GM04504 (cell line): ENCODE measurements around the gene TMEM45B.
"Not testable (repeated sequence)": the region's sequence is repeated elsewhere in the genome, so short reads cannot be mapped to it uniquely, and the experiment has no call there.

ENCODE experiments used
- DNase-seq: peaks from one replicate; pipeline ENCODE4 v3.0.0-alpha.2; 2012; ENCODE audit warnings: low read depth

Gene TMEM45B

DNA sequence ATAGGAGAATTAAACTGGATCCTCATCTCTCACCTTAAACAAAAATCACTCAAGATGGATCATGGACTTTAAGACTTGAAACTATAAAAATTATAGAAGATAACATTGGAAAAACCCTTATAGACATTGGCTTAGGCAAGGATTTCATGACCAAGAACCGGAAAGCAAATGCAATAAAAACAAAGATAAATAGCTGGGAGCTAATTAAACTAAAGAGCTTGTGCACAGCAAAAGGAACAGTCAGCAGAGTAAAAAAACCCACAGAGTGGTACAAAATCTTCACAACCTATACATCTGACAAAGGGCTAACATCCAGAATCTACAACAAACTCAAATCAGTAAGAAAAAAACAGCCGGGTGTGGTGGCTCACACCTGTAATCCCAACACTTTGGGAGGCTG, 7.4 kb upstream of the TMEM45B start:
- DNase-seq, result not testable (repeated sequence)

DNA sequence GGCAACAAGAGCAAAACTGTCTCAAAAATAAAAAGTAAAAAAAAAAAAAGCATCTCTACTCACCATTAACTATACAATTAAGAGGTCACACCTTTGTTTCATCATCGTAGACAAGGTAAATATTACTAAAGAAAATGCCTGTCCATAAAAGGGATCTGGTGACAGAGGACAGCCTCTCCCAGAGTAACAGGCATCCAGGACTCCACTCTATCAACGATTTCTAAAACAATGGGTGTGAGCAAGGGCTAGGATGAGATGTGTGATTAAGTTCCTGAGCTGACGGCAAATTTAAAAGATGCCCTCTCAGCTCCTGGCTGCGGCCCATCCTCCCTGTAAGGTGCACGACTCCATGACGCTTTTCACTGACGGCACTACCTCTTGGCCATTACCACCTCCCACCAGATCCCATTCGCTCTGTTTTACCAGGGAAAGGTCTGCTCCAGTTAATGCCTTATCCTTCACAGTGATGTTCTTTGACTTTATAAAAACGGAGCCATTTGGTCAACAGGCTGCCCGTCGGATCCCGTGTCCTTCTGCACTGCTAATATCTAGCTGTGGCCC, 2.3 kb upstream of the TMEM45B start:
- DNase-seq, result no peak

DNA sequence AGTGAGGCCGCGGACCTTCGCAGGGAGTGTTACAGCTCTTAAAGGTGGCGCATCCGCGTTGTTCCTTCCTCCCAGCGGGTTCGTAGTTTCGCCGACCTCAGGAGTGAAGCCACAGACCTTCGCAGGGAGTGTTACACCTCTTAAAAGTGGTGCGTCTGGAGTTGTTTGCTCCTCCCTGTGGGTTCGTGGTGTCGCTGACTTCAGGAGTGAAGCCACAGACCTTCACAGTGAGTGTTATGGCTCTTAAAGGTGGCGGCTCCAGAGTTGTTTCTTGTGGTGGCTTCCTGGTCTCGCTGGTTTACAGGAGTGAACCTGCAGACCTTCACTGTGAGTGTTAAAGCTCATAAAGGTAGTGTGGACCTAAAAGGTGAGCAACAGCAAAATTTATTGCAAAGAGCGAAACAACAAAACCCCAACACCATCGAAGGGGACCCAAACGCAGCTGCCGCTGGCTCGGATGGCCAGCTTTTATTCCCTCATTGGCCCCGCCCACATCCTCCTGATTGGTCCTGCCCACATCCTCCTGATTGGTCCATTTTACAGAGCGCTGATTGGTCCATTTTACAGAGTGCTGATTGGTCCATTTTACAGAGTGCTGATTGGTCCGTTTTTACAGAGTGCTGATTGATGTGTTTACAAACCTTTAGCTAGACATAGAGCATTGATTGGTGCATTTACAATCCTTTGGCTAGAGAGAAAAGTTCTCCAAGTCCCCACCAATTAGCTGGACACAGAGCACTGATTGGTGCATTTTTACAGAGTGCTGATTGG, 1.2 kb upstream of the TMEM45B start:
- DNase-seq, result no peak

DNA sequence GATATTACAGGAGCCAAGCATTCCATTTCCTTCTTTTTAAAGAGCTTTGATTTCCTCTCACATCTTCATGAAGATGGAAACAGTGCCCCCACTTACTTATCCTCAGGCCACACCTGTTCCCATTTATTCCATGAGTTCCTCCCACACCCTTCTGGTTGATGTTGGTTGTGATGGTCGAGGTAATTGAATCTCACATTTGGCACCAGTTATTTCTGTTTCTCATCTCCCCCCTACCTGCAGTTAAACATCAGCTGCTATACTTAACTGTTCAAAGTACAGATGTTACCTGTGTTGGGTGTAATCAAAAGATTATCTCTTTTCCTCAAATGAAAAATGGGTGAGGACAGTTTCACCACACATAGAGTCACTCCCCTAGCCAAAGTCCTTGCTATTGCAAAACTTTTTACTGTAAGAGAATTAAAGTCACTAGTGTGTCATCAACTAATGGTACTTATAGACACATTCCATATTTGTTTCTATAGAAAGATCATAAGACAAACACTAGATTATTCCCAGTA, 1.9 kb downstream of the TMEM45B start:
- DNase-seq, result no peak

DNA sequence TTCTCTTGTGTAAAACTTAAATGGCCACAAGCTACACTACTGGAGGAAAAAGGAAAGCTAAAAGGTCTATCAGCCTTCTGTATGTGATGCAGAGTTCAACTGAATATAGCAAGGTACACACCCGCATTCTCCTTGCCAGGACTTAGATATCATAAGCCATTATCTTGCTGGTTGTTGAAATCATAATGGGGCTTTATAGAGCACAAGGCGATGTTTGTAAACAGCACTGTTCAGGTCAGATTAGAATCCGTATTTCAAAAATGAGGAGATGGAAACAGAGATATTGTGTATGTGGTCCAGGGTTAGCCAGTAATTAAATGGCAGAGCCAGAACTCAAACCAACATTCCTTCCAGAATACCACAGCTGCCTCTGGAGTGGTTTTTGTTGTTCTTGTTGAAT, 2.6 kb downstream of the TMEM45B start:
- not testable (repeated sequence) for DNase-seq

DNA sequence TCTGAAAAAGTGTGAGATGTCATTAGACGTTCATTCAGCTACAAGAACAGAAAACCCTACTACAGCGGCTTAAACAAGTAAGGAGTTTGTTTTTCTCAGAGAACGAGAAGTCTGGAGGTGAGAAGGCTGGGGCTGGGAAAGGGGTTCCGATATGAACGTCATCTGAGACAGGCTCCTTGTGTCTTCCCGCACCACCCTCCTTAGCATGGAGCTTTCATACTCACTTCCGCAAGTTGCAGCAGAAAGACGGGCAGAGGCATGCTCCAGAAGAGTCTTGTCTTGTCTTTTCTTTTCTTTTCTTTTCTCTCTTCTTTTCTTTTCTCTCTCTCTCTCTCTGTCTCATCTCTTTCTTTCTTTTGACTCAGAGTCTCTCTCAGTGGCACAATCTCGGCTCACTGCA, 3.6 kb downstream of the TMEM45B start:
- DNase-seq, result no peak

DNA sequence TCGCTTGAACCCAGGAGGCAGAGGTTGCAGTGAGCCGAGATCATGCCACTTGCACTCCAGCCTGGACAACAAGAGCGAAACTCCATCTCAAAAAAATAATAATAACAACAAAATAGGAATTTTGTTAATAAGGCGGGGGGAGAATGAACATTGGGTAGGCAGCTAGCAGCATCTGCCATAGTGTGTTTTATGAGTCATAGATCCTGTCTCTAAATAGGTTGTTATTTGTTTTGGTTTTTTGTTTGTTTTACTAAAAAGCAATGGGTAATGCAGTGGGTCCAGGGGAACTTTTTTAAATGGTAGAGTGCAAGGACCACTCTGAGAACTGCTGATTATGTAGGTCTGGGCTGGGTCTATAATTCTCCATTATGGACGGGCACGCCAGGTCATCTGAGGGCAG, 4.6 kb downstream of the TMEM45B start:
- DNase-seq, result not testable (repeated sequence)

DNA sequence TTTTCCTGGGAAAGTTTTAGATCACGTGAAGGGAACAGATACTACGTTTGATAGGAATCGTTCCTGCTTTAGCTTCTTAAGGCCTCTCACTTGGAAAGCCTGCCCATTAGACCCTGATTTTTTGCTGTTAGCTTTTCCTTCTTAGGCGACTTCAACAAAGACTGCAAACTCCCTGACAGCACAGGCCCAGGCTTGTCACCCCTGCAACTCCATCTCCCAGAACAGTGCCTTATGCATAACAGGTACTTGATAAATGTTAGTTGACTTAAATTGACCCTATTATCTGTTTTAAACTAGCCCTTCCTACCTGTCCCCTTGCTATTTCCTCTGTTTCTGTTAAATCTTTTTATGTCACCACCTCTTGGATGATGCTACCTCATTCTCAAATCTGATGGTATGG, 7.6 kb downstream of the TMEM45B start:
- DNase-seq, result not testable (repeated sequence)

DNA sequence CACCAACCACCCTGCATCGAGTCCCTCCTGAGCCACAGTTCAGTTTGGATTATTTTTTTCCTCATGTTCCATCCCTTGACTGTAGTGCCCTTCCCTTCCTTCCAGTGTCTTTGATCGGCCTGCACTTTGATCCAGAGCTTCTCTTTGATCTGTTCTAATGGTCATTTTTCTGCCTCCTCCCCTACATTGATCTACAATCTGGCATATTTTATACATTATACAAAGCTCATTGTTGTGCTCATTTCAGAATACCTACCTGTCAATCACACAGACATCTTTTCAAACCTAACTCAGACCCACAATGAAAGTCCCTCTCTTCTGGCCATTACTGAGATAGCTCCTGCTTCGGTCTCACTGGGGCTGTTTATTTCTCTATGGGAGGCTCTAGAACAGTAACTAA, 8.2 kb downstream of the TMEM45B start:
- DNase-seq, result not testable (repeated sequence)

DNA sequence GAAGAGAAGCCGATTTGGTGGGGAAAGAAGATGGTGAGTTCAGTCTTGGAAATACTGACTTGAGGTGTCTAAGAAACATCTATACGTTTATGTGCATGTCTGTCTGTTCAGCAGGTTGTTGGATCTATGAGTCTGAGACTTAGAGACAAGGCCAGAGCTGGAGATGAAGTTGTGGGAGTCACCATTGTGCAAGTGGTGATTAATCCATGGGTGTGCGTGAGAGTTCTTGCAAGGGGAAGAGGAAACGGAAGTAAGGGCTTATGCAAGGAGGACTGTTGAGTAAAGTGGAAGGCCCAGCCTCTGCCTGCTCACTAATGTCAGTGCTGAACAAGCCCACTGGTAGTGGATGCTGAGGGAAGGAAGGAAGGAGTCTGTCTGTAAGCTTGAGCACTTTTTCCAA, 9.7 kb downstream of the TMEM45B start:
- DNase-seq, result no peak

DNA sequence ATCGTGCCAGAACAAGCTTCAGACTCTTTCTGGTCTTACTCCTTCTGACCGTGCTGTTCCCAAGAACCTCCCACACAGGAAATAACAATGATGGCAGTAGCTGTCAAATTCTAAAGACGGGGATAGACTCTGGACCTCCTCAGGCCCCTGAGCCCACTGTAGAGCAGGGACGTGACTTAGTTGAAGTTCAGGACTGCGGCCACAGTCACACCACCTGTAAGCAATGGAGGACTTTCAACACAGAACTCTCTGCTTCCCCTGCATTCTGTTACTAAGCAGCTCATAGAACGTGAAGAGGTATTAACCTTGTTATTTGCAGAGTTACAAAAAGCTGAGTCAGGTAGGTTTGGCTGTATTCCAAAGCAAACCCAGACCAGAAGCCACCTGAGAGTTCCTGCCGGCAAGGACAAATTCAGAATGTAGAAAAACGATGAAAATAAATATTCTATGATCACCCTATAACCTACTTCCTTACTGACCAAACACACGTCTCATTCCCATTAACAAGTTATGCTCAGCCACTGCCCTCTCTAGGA, 12.7 kb downstream of the TMEM45B start:
- no peak for DNase-seq

DNA sequence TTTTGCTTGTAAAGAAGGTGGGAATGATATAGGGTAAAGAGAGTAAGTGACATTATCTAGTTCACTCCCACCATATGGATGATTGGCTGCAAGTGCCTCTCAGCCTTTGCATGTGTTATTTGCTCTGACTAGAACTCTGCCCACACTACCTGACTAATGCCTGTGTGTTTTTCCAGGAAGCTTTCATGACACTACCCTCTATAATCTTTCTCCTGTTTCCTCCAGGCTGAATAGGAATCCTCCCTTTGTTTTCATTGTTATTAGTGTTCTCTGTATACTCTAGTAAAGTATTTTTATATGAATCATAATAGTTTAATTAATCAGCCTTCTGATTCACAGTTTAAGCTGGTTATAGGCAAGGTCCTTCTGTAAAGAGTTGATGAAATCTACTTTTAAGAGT, 13.8 kb downstream of the TMEM45B start:
- not testable (repeated sequence) for DNase-seq

DNA sequence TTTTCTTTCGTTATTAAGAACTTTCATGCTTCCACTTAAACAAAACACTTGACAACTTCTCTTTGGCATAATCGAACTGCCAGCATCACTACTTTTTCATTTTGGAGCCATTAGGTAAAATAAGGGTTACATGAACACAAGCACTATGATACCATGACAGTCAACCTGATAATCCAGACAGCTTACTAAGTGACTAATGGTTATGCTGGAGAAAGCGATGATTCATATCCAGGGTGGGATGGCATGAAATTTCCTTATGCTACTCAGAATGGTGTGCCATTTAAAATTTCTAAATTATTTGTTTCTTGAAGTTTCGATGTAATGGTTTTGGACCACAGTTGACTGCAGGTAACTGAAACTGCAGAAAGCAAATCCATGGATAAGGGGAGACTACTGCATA, 15.6 kb downstream of the TMEM45B start:
- not testable (repeated sequence) for DNase-seq

DNA sequence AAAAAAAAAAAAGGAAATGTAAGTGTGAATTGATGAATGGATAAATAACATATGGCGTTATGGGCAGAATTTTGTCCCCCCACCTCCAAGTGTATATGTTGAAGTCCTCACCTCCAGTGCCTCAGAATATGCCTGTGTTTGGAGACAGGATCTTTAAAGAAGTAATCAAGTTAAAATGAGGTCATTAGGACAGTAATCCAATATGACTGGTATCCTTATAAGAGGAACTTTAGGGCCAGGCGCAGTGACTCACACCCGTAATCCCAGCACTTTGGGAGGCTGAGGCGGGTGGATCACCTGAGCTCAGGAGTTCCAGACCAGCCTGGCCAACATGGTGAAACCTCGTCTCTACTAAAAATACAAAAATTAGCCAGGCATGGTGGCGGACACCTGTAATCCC, 17.6 kb downstream of the TMEM45B start:
- DNase-seq, result not testable (repeated sequence)

DNA sequence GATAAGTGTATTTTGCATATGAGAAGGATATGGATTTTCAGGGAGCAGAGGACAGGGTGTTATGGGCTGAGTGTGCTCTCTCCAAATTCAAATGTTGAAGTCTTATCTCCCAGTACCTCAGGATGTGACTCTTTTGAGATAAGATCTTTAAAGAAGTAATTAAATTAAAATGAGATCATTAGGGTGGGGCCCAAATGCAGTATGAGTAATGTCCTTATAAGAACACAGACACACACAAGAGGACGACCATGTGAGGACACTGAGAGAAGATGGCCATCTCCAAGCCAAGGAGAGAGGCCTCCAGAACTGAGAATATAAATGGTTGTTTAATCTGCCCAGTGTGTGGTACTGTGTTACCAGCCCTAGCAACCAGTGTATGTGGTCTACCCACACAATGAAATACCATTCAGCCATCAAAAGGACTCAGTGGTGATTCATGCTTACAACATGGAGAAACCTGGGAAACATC, 20.8 kb downstream of the TMEM45B start:
- not testable (repeated sequence) for DNase-seq

DNA sequence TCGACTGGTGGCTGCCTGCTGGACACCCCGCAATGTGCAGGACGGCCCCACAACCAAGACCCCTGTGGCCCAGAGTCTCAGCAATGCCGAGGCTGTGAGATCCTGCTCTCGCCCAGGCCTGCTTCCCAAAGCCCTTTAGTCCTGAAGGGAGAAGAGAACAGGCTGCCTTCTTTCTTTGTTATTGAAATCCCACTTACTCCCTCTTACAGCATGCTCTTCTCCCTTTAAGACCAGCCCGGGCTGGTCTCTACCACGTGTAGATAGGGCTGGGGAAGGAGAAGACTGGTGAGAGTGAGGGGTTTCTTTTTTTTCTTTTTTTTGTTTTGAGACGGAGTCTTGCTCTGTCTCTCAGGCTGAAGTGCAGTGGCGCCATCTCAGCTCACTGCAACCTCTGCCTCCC, 21.3 kb downstream of the TMEM45B start:
- DNase-seq, result no peak

DNA sequence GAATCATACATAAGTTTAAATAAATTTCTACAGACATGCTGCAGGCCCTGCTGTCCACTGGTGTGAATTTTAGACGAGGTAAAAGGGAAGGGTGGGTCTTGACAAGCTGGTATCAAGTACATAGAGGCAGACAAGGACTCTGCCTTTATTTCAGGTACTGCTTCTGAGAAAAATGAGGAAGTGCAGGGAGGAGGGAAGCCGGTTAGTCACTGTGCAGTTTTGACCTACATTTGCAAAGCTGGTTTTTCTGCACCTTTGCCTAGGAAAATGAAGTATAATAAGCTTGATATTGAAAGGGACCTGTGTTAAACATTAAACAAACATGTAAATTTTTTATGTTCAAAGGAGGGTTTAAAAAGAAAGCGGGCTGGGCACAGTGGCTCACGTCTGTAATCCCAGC, 24.6 kb downstream of the TMEM45B start:
- DNase-seq, result no peak

DNA sequence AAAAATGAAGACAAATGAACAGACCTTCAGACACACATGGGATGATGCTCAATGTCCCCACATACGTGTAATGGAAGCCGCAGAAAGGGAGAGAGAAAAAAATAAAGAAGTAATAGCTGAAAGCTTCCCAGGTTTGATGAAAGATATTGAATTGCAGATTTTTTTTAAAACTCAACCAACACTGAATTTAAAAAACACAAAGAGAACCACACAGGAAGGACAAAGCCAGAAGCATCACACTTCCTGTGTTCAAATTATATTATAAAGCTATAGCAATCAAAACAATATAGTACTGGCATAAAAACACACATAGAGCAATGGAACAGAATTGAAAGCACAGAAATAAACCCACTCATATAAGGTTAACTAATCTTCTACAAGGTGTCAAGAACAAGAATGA, 26.5 kb downstream of the TMEM45B start:
- no peak for DNase-seq

DNA sequence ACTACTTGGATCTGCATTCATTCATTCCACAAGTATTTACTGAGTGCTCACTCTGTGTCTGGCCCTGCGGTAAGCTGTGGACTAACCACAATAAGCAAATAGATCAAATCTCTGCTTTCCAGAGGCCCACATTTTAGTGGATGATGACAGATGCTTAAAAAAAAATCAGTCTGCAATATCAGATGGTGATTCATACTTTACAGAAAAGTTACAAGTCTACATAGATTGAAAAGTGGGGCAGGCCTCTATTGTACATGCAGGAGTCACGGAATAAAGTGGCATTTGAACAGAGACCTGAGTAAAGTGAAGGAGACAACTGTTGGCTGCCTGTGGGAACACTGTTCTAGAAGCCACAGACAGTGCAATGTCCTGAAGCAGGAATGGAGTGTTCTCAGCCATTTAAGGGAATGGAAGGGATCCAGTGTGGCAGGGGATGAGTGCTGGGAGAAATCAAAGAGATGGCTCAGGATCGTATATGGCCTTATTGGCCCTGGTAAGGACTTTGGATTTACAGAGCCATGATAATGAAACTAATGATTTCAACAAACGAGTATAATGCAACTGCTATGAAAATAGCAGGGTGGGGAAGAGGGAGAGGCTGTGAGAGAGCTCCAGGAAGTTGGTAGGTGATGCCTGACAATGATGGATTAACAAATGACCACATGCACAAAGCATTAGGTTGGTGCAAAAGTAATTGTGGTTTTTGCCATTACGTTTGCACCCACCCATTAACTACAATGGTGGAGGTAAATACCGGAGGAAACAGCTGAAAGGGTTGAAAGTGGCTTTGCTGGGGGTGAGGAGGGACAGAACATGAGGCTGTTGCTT, 31.1 kb downstream of the TMEM45B start:
- DNase-seq, result peak; percentile 85

DNA sequence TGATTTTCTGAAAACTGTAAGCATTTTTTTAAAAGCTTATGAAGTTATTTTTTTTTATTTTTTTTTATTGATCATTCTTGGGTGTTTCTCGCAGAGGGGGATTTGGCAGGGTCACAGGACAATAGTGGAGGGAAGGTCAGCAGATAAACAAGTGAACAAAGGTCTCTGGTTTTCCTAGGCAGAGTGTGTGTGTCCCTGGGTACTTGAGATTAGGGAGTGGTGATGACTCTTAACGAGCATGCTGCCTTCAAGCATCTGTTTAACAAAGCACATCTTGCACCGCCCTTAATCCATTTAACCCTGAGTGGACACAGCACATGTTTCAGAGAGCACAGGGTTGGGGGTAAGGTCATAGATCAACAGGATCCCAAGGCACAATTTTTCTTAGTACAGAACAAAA, 31.7 kb downstream of the TMEM45B start:
- DNase-seq, result not testable (repeated sequence)

DNA sequence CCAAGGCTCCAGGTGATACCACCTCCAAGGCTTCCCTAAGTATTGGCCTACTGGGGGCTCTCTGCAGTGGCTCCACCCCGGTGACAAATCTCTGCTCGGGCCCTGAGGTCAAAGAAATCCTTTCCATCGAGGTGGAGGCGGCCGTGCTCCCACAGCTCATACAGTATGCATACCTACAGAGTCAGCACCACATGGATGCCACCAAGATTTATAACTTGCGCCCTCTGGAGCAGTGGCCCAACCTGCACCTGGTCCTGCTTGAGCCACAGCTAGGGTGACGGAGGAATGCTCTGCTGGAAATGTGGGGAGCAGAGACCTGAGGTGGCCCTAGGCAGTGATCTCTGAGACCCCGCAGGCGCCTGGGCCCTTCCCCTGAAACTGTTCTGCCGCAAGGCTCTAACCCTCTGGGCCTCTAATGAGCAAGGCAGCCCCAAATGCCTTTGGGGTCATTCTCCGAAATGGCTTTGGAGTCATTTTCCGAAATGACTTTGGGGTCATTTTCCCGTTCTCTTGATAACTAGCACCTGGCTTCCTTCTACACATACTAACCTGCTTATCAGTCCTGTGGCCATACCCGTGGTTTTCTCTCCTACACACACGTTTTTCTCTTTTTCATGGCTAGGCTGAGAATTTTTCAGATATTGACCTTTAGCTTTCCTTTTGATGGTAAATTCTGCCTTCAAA, 33.9 kb downstream of the TMEM45B start:
- no peak for DNase-seq
